GM11168 (cell line): Measurements from ENCODE around the gene HMGCLL1.

ENCODE experiments used
- in situ Hi-C: fragments of 300-500 bp; cut with MboI; formaldehyde crosslinking; loops from one replicate; pipeline ENCODE4 v1.12.0; 2022; ENCODE audit warnings: low sequenced_read_pairs; ENCODE audit not compliant: unreplicated experiment

Gene HMGCLL1

GRCh38 chr6:55448451-55448850 is 130.5 kb downstream of the HMGCLL1 start:
- in situ Hi-C loops: no loop called here

GRCh38 chr6:55447891-55448290 is 131.1 kb downstream of the HMGCLL1 start:
- in situ Hi-C loops: no loop called here

- in situ Hi-C loops: no loop called here
Measured at GRCh38 chr6:55445648-55446204, 133.3 kb downstream of the HMGCLL1 start.

GRCh38 chr6:55443238-55444134 is 135.5 kb downstream of the HMGCLL1 start:
- in situ Hi-C loops: no loop called here

- in situ Hi-C loops: no loop called here
Measured at GRCh38 chr6:55438203-55438602, 140.8 kb downstream of the HMGCLL1 start.

- in situ Hi-C loops: no loop called here
Measured at GRCh38 chr6:55437141-55437540, 141.9 kb downstream of the HMGCLL1 start.

- in situ Hi-C loops: no loop called here
Measured at GRCh38 chr6:55433446-55434130, 145.4 kb downstream of the HMGCLL1 start.

- in situ Hi-C loops: no loop called here
Measured at GRCh38 chr6:55423933-55424332, 155.1 kb downstream of the HMGCLL1 start.

- in situ Hi-C loops: no loop called here
Measured at GRCh38 chr6:55410674-55411073, 168.3 kb downstream of the HMGCLL1 start.

GRCh38 chr6:55405474-55406235 is 173.3 kb downstream of the HMGCLL1 start:
- in situ Hi-C loops: no loop called here

- in situ Hi-C loops: no loop called here
Measured at GRCh38 chr6:55399351-55399750, 179.6 kb downstream of the HMGCLL1 start.

GRCh38 chr6:55397986-55398385 is 181.0 kb downstream of the HMGCLL1 start:
- in situ Hi-C loops: no loop called here

GRCh38 chr6:55395871-55396270 is 183.1 kb downstream of the HMGCLL1 start:
- in situ Hi-C loops: no loop called here

- in situ Hi-C loops: no loop called here
Measured at GRCh38 chr6:55388211-55388610, 190.8 kb downstream of the HMGCLL1 start.
